K562 (cell line): Measurements from ENCODE around the gene CCNJL. TPM values are rescaled to one million over a fixed set of nuclear protein-coding genes. Genes with fewer than 3 reads are reported as not detected.

Experiments used
- ATAC-seq: fragments of 200-7000 bp; cut with Tn5 transposase; 3 replicates; pipeline ENCODE4 v1.9.1; 2020; ENCODE audit warnings: moderate library complexity
- BruUV-seq: library from RNA; stranded (reverse); fragments of 400-500 nt; replicated peaks from 2 replicates; lab custom pipeline; 2021; lab: Mats Ljungman, UMichigan
- CTCF ChIA-PET: fragments of 300-600 bp; formaldehyde crosslinking; extraction: SDS; loops from one replicate; lab custom pipeline; 2021; ENCODE audit warnings: low intra/inter-chr PET ratio; lab: Yijun Ruan, JAX
- POLR2A ChIA-PET: fragments of 300-600, 350-650 bp; sonication (Branson Sonifier 250); formaldehyde crosslinking; extraction: SDS; loops from one replicate; lab custom pipeline; 2021; ENCODE audit warnings: antibody characterized with exemption, inconsistent platforms; lab: Yijun Ruan, JAX
- DNase-seq, 4 experiments: peaks; one replicate each; pipeline versions ENCODE4 v3.0.0 to v3.0.0-alpha.2; 2011 to 2018; ENCODE audit warnings: low spot score in 3 of 4, mixed read lengths in 3 of 4; ENCODE audit errors: extremely low read depth in 1 of 4
- FAIRE-seq: peaks from 2 replicates; lab custom pipeline; 2011; peaks lifted over from hg19 to GRCh38; lab: Jason Lieb, UNC
- H2AFZ ChIP-seq: 2 replicates; pipeline ENCODE4 v1.6.0; 2011; ENCODE audit warnings: low read depth, low read length, control low read depth, inconsistent platforms
- H3K27ac ChIP-seq: fragments of 200-600 bp; 3 replicates; pipeline ENCODE4 v1.8.0; 2011; ENCODE audit warnings: low read depth, mild to moderate bottlenecking, control low read depth, inconsistent platforms, low read length, moderate library complexity, mixed read lengths; ENCODE audit errors: extremely low read depth
- H3K27me3 ChIP-seq, 2 experiments: fragments of 300-600 bp in 1 of 2; 2 replicates in 1 of 2; 3 replicates in 1 of 2; pipeline versions ENCODE4 v1.6.0 to v1.8.0; 2011; ENCODE audit warnings: inconsistent platforms in 2 of 2, low read length in 2 of 2, mild to moderate bottlenecking in 1 of 2, mixed read lengths in 1 of 2, moderate library complexity in 1 of 2; ENCODE audit not compliant: control insufficient read depth in 2 of 2, insufficient read depth in 2 of 2
- H3K36me3 ChIP-seq: fragments of 300-600 bp; 3 replicates; pipeline ENCODE4 v1.8.0; 2011; ENCODE audit warnings: mild to moderate bottlenecking, low read length, inconsistent platforms; ENCODE audit not compliant: control insufficient read depth, insufficient read depth
- H3K4me1 ChIP-seq, 2 experiments: fragments of 200-600 bp in 1 of 2; replicated peaks in 1 of 2; 2 replicates in 1 of 2; 3 replicates in 1 of 2; pipeline versions ENCODE4 v1.5.1 to v1.8.0; 2011; ENCODE audit warnings: inconsistent platforms in 2 of 2, low read length in 2 of 2, mild to moderate bottlenecking in 1 of 2, mixed read lengths in 1 of 2, moderate library complexity in 1 of 2; ENCODE audit not compliant: control insufficient read depth in 2 of 2, insufficient read depth in 2 of 2
- H3K4me2 ChIP-seq: 2 replicates; pipeline ENCODE4 v1.6.1; 2011; ENCODE audit warnings: low read length, control low read depth, inconsistent platforms, mixed read lengths; ENCODE audit not compliant: insufficient read depth
- H3K4me3 ChIP-seq: fragments of 200-600 bp; sonication (generic), shearing (Covaris generic); 2 replicates; pipeline ENCODE4 v1.5.1; 2016; ENCODE audit warnings: control low read depth, inconsistent platforms
- H3K79me2 ChIP-seq: fragments of 200-600 bp; 3 replicates; pipeline ENCODE4 v1.8.0; 2011; ENCODE audit warnings: low read length, inconsistent platforms; ENCODE audit not compliant: control insufficient read depth, insufficient read depth
- H3K9ac ChIP-seq, 2 experiments: 2 replicates each; pipeline versions ENCODE4 v1.6.0 to v1.6.1; 2011; ENCODE audit warnings: low read depth in 2 of 2, low read length in 2 of 2, control low read depth in 1 of 2, inconsistent platforms in 1 of 2, mild to moderate bottlenecking in 1 of 2, mixed read lengths in 1 of 2; ENCODE audit not compliant: insufficient read depth in 1 of 2
- H3K9me1 ChIP-seq: one replicate; pipeline ENCODE4 v1.6.0; 2011; ENCODE audit warnings: inconsistent platforms, mild to moderate bottlenecking, low read length, moderate library complexity; ENCODE audit not compliant: control insufficient read depth, insufficient read depth
- H3K9me3 ChIP-seq: replicated peaks from 2 replicates; pipeline ENCODE4 v1.5.1; 2011; ENCODE audit warnings: low read depth, low read length, inconsistent platforms; ENCODE audit not compliant: control insufficient read depth, insufficient read depth
- H4K20me1 ChIP-seq: replicated peaks from 2 replicates; pipeline ENCODE4 v1.6.1; 2011; ENCODE audit warnings: low read length, inconsistent platforms, mixed read lengths; ENCODE audit not compliant: control insufficient read depth, insufficient read depth
- TAF7 ChIP-seq: fragments of 450-650 bp; IDR thresholded peaks from 2 replicates; pipeline ENCODE4 v1.6.1; 2016; ENCODE audit warnings: missing genetic modification characterization, missing compliant biosample characterization
- XRCC5 ChIP-seq: fragments of 200-400 bp; formaldehyde crosslinking; IDR thresholded peaks from 2 replicates; pipeline ENCODE4 v1.6.1; 2017; ENCODE audit warnings: low read depth, mild to moderate bottlenecking, low read length
- WGBS: fragments of 100-300 bp; shearing (Covaris generic); methylation state at CpG from one replicate; pipeline ENCODE4 v1.1.6; 2016; ENCODE audit warnings: low coverage, mixed read lengths; ENCODE audit not compliant: insufficient coverage; ENCODE audit errors: missing lambda C conversion rate; 5-methylcytosine and 5-hydroxymethylcytosine counted together
- in situ Hi-C: fragments of 300-500 bp; cut with MboI; formaldehyde crosslinking; loops from 4 replicates; pipeline ENCODE4 v1.15.0; 2018; ENCODE audit warnings: inconsistent platforms, mixed read lengths
- intact Hi-C: fragments of 100-400 bp; cut with micrococcal nuclease; formaldehyde crosslinking; loops from 2 replicates; pipeline ENCODE4 v1.14.2; 2022
- polyA plus RNA-seq, 8 experiments: library from polyadenylated mRNA; depleted of rRNA in 4 of 8; stranded (reverse) in 5 of 8; unstranded in 3 of 8; fragments of >200 nt; fragmentation: Nextera tagmentation in 2 of 8; fragmentation: Illumina TruSeq in 1 of 8; extraction: Ambion mirVana in 2 of 8; extraction: Trizol in 1 of 8; gene quantifications; 2 replicates each; pipeline versions ENCODE4 v1.2.1 to v1.2.3, GENCODE V29; 2011 to 2014; ENCODE audit warnings: inconsistent platforms in 1 of 8, missing spikeins in 1 of 8
- total RNA-seq, 7 experiments: library from RNA; depleted of rRNA in 6 of 7; stranded (reverse); fragments of >200 nt in 6 of 7; fragmentation: Illumina TruSeq in 2 of 7; extraction: Trizol in 2 of 7; gene quantifications; 2 replicates each; pipeline versions ENCODE4 v1.2.1 to v1.2.3, GENCODE V29; 2011 to 2021; ENCODE audit warnings: low replicate concordance in 1 of 7
- TF ChIP-seq, protein P1 (sequence below): sonication (generic); formaldehyde crosslinking; IDR thresholded peaks from 2 replicates; pipeline ENCODE4 v1.8.1; 2023; ENCODE audit warnings: mild to moderate bottlenecking, missing genetic modification reagents

The CCNJL gene
- total and polyA plus RNA-seq, 9 of the 15 experiments (the other 6 are each of a cell fraction or from before 2014, with no cell fraction given) = 0.04 TPM; not detected in 8

DNA sequence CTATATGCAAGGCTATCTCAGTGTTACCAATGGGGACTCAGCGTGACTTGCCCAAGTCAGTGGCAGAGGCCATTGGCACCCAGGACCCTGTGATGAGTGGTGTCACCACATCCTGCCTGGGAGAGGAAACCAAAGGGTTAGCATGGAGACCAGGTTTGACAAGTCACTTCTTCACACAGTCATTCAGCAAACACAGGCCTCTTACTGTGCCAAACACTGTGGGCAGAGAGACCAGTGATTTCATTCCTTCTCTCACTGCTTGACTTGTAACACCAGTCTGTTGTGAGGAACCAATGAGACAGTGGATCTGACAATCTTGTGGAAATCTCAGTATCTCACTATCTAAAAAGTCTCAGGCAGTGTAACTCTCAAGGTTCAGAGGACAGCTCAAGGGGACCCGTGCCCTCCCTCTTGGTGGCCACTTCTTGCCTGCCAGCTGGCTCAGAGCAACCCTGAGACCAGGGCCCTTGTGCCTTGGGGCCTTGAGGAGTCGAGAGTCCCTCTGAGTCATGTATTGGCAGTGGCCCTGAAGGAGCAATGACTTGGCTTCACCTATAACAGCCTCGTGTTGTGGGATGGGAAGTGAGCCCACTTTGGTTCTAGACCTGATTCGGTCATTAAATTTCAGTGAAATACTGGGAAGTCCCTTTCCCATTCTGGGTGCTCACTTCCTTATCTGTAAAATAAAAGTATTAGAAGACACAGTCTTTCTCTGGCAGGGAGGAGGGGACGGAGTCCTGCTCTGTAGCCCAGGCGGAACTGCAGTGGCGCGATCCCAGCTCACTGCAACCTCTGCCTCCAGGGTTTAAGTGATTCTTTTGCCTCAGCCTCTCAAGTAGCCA lies 81.5 kb downstream of the CCNJL start:
- no peak for FAIRE-seq
- H4K20me1 ChIP-seq = no peaks in the 10 kb centered on the region
- no TSS peak for BruUV-seq
- no peaks in the 10 kb centered on the region for H3K36me3 ChIP-seq
- TF ChIP-seq, protein P1, sequence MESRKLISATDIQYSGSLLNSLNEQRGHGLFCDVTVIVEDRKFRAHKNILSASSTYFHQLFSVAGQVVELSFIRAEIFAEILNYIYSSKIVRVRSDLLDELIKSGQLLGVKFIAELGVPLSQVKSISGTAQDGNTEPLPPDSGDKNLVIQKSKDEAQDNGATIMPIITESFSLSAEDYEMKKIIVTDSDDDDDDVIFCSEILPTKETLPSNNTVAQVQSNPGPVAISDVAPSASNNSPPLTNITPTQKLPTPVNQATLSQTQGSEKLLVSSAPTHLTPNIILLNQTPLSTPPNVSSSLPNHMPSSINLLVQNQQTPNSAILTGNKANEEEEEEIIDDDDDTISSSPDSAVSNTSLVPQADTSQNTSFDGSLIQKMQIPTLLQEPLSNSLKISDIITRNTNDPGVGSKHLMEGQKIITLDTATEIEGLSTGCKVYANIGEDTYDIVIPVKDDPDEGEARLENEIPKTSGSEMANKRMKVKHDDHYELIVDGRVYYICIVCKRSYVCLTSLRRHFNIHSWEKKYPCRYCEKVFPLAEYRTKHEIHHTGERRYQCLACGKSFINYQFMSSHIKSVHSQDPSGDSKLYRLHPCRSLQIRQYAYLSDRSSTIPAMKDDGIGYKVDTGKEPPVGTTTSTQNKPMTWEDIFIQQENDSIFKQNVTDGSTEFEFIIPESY = 0 out of 2 replicates have a peak, but pooled peaks have one; percentile 36
- TF ChIP-seq TAF7 (tag) (no peak), XRCC5 (no peak)
- H3K4me1 ChIP-seq = no peaks in the 10 kb centered on the region; a peak in 1 of 5 replicates
- no peak for ATAC-seq
- in situ Hi-C loops = no loop called here
- H3K9me1 ChIP-seq = no peaks in the 10 kb centered on the region
- intact Hi-C loops = no loop called here
- H3K4me2 ChIP-seq = no peak overlapping the region
- peaks cover 8 to 20% of the 10 kb centered on the region in 2 experiments for H3K27me3 ChIP-seq
- no peaks in the 10 kb centered on the region for H3K9me3 ChIP-seq
- H3K79me2 ChIP-seq = no peaks in the 10 kb centered on the region
- H2AFZ ChIP-seq = no peak overlapping the region
- no peak overlapping the region for H3K27ac ChIP-seq
- DNase-seq = no peak
- 33% methylated on average over 9 of the region's 9 CpGs for WGBS
- H3K9ac ChIP-seq = no peak overlapping the region
- ChIA-PET CTCF (interaction anchor here (1.0 kb wide), 1 partner anchor 116 kb away, joined by 5 read pairs; no protein-coding TSS in a partner anchor), POLR2A (no interaction called here)
- H3K4me3 ChIP-seq = no peak overlapping the region
